HG03520 (cell line): Measurements from ENCODE around the gene PLA2G2A.
"Not testable (repeated sequence)": the region's sequence is repeated elsewhere in the genome, so short reads cannot be mapped to it uniquely, and the experiment has no call there.

Source experiments
- ATAC-seq: cut with Tn5 transposase; IDR thresholded peaks from one replicate; pipeline ENCODE4 v1.9.1; 2021; ENCODE audit warnings: mild to moderate bottlenecking, moderate library complexity; ENCODE audit not compliant: unreplicated experiment

Gene PLA2G2A, protein sequence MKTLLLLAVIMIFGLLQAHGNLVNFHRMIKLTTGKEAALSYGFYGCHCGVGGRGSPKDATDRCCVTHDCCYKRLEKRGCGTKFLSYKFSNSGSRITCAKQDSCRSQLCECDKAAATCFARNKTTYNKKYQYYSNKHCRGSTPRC

DNA sequence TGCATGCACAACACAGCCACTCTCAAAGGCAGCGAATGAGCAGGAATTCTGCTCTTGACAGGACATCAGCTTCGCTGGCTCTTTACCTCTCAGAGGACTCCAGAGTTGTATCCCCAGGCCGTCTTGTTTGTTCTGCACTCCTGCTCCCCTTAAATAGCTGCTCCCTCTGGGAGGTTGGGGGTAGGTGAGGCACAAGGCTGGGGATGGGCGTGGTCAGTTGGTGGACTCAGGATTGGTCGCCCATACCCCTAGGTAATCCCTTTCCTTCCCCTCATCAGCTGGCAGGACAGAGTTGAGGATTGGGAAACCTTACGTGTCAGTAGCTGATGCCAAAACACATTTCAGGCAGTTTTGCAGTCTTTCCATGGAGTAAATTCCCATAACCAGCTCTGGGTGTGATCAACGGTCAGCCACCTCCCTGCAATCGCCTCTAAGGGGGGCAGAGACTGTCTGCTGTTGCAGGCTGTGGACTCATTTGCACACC lies at the start of gene PLA2G2A:
TSS of gene PLA2G2A (minus strand) at position 125 of the 484 bp plus-strand sequence. CDS start 845 bp downstream, outside the sequence.
- ATAC-seq: no peak

DNA sequence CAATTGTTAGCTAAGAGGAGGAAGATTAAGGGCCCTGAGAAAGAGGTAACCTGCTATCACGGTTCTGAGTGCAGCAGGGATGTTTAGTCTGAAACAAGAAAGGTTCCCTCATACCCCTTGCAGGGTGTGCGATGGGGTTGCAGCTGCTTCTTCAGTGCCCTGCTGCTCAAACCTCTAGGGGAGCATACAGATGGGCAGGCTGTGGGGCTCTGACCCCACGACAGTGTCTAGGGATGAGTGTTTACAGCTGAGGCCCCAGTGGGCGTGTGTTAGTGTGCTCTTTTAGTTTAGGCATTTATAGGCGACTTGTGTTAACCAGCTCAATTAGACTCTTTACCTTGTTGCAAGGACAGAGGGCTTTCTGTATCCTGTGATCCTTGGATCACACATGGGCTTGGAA lies 49.3 kb upstream of the PLA2G2A start:
- ATAC-seq: no peak

DNA sequence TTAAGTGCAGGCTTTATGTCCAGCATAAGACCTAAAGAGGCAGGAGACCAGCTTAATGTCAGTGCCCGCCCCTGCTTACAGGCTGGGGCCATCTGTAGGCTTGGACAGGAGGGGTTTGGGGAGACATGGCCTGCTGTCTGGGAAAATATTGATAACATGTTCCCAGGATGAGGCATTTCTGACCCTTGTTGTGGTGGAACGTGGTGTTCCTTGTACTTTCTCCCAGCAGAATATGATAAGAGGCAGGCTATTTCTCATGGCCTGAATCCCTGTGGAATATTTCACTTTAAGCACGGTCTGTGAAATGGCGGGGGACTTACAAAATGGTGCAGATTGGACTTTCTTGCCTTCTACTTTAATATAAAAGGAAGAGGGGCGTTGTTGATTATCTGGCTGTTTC lies 48.7 kb upstream of the PLA2G2A start:
- no peak for ATAC-seq

GRCh38 chr1:20017741-20018140 lies 38.3 kb upstream of the PLA2G2A start:
- ATAC-seq: no peak

GRCh38 chr1:20014153-20014552 lies 34.7 kb upstream of the PLA2G2A start:
- ATAC-seq: no peak

- no peak for ATAC-seq
Observed at GRCh38 chr1:20010016-20010415, 30.6 kb upstream of the PLA2G2A start.

- no peak for ATAC-seq
Observed at GRCh38 chr1:20009212-20009611, 29.8 kb upstream of the PLA2G2A start.

DNA sequence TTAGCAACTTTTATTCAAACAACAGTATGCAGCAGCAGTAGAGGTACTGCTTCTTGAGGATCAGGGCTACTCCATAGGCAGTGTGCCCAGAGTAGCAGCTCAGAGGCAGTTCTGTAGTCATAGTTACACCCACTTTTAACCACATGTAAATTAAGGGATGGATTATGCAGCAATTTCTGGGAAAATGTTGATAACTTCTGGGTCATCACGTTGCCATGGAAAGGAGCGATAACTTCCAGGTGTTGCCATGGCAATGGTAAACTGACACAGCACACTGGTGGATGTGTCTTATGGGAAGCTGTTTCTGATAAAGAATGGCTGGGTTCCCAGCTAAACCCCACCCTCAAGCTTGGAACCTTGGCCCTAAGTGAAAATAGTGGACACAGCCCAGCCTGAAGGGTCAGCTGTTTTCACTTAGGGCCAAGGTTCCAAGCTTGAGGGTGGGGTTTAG lies 29.0 kb upstream of the PLA2G2A start:
- no peak for ATAC-seq

- ATAC-seq: not testable (repeated sequence)
Observed at GRCh38 chr1:19998823-19999222, 19.4 kb upstream of the PLA2G2A start.

DNA sequence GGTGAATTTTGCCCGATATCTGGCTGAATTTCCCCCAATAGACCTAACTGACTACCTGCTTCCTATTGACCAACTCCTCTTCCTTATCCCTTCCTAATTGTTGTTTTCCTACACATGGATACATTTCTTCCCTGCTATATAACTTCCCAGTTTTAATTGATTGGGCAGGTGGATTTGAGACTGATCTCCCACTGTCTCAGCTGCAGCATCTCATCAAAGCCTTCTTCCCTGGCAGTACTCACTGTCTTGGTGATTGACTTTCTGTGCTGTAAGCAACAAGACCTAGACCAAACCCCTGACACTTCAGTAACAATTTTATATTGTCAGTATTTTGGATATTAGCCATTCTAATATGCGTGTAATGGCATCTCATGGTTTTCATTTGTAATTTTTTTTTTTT lies 11.3 kb upstream of the PLA2G2A start:
- no peak for ATAC-seq

DNA sequence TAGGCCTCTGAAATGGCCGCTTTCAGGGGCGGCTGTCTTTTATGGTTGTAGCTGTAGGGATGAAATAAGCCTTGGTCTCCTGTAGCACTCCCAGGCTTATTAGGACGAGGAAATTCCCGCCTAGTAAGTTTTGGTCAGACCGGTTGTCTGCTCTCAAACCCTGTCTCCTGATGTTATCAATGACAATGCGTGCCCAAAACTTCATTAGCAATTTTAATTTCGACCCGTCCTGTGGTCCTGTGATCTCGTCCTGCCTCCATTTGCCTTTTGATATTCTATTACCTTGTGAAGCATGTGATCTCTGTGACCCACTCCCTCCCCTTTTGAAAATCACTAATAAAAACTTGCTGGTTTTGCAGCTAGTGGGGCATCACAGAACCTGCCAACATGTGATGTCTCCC lies 10.8 kb upstream of the PLA2G2A start:
- ATAC-seq: not testable (repeated sequence)

GRCh38 chr1:19988267-19989006 lies 9.0 kb upstream of the PLA2G2A start:
- ATAC-seq: no peak

DNA sequence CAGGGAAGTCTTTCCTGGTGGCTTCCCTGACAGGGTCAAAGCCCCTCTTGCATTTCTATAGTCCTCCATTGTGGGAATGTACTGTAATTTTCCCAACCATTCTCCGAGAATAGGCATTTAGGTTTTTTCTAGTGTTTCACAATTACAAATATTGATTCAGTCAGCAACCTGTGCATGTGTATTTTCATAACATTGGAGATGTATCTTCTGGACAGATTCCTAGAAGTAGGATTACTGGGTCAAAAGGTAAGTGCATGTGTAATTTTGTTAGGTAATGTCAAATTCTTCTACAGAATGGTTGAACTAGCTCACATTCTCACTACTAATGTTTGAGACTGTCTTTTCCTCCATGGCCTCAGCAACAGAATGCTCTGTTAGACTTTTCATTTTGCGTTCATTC lies 8.3 kb upstream of the PLA2G2A start:
- ATAC-seq: no peak

DNA sequence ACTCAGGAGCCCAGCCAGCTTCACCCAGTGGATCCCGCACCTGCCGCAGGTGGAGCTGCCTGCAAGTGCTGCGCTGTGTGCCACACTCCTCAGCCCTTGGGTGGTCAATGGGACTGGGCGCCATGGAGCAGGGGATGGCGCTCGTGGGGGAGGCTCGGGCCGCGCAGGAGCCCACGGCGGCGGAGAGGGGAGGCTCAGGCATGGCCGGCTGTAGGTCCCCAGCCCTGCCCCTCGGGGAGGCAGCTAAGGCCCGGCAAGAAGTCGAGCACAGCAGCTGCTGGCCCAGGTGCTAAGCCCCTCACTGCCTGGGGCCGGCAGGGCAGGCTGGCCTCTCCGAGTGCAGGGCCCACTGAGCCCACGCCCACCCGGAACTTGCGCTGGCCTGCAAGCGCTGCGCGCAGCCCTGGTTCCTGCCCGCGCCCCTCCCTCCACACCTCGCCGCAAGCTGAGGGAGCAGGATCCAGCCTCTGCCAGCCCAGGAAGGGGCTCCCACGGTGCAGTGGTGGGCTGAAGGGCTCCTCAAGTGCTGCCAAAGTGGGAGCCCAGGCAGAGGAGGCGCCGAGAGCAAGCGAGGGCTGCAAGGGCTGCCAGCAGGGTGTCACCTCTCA lies 5.1 kb upstream of the PLA2G2A start:
- ATAC-seq: not testable (repeated sequence)

DNA sequence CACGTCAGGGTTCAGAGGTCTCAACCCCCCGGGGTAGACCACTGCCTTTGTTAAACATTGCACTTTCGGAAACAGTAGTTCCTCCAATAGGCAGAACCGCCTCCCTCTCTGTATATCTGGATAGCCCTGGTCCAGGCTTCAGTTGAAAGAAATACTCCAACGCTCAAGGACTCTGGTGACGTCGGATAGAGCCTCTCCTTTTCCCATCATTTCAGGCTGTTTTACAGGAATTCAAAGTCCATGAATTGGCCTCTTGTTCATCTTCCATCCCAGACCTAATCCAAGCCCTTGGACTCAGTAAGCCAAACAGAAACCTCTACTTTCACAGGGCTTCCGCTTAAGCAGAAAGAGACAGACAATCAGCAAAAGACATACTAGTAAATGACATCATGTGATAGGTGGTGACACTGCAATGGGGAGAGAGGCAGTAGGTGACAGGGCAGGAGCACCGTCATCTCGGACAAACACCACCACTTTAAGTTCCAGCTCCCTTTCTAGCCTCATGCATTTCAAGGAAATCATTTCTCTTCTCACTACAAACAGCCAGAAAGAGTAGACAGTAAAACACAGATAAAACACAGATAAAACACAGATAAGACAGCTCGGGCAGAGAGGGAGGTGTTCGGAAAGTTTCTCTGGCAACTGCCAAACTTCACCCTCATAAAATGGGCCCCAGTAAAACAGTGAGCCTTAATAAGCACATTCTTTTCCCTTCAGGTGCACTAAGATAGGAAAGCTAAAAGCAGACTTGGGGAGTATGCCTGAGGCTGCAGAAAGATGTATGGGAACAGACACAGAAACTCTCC lies 2.3 kb upstream of the PLA2G2A start:
- ATAC-seq: no peak

DNA sequence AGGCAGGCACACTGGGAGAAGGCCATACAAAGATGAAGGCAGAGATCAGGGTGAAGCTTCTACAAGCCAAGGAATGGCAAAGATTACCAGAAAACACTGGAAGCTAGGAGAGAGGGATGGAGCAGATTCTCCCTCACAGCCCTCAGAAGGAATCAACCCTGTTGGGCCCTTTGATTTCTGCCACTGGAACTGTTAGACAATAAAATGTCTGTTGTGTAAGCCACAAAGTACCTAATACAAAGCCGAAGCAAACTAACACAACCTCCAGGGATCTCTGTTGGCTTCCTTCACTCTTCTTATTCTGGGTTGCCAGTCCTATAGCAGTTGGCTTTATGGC lies 1.7 kb upstream of the PLA2G2A start:
- ATAC-seq: no peak

DNA sequence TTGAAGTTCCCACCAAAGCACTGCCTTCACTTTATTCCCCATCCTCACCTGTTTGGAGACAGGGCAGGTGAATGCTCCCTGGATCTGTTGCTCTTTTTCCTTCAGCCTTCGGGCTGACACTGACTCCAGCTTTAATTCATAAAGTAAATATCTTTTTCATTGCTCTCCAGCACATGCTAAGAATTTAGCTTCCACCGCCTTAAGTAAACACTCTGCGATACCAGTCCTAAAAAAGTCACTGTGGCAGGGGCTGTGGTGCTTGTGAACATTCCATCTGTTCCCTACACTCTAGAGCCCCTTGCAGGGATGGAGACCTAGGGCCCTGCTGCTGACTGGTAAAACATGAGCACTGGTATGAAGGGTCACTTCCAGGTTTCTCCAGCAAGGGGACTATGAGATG lies 896 bp upstream of the PLA2G2A start:
- no peak for ATAC-seq

- ATAC-seq: no peak
Observed at GRCh38 chr1:19978143-19978542, 1.3 kb downstream of the PLA2G2A start.

- ATAC-seq: no peak
Observed at GRCh38 chr1:19976317-19977003, 3.0 kb downstream of the PLA2G2A start.

GRCh38 chr1:19975423-19976193 lies 3.8 kb downstream of the PLA2G2A start:
- no peak for ATAC-seq
